ENCODE data around the gene HLA-DMB.
A peak's percentile ranks its signal among the peaks of the same experiment; 100 is the strongest.

GRCh38 chr6:32945108-32945760 lies 4.4 kb upstream of the HLA-DMB start:
- peak; percentile 42 for TF ChIP-seq POLR2A (IDR thresholded peaks at IDR 0.05; ENCODE audit: low read depth, low read length)
- peak; percentile 46 for TF ChIP-seq POU2F2 (IDR thresholded peaks at IDR 0.05; ENCODE audit: low read depth, low read length)
- no peak; the same call in 1 of the 2 replicates for TF ChIP-seq POLR2AphosphoS5 (IDR thresholded peaks at IDR 0.05; ENCODE audit: low read depth, low read length)
- no peak; the same call in 1 of the 2 replicates for TF ChIP-seq SPI1 (IDR thresholded peaks at IDR 0.05; ENCODE audit: low read depth, low read length)
- 0 out of 2 replicates have a peak, but pooled peaks have one; percentile 30 for TF ChIP-seq TAF1 (IDR thresholded peaks at IDR 0.05; ENCODE audit: low read depth, low read length)
- TF ChIP-seq PAX5 (IDR thresholded peaks at IDR 0.05; ENCODE audit: insufficient read depth, low read length, severe bottlenecking) = no peak
